Panc1 (cell line): Measurements from ENCODE around the gene AGAP1. TPM values are rescaled to one million over a fixed set of nuclear protein-coding genes. Genes with fewer than 3 reads are reported as not detected.

Source experiments
- ATAC-seq: fragments of 200-7000 bp; cut with Tn5 transposase; 2 replicates; pipeline ENCODE4 v1.9.1; 2020; ENCODE audit warnings: mild to moderate bottlenecking, moderate library complexity
- BruUV-seq: library from RNA; stranded (reverse); fragments of 400-500 nt; replicated peaks from 2 replicates; lab custom pipeline; 2021; lab: Mats Ljungman, UMichigan
- CTCF ChIA-PET: fragments of 300-600 bp; sonication (Branson Sonifier 250); formaldehyde crosslinking; loops from one replicate; lab custom pipeline; 2022; ENCODE audit warnings: antibody characterized with exemption; lab: Charles Lee
- POLR2A ChIA-PET: fragments of 300-600 bp; sonication (Branson Sonifier 250); formaldehyde crosslinking; loops from one replicate; lab custom pipeline; 2022; ENCODE audit warnings: antibody characterized with exemption; lab: Charles Lee
- DNase-seq: peaks from one replicate; pipeline ENCODE4 v3.0.0-alpha.2; 2010; ENCODE audit warnings: low read depth, low spot score
- H3K27ac ChIP-seq: 2 replicates; pipeline ENCODE4 v1.5.1; 2011; ENCODE audit warnings: mild to moderate bottlenecking, low read length, inconsistent platforms
- H3K27me3 ChIP-seq: fragments of 200-500 bp; sonication (Bioruptor generic); 2 replicates; pipeline ENCODE4 v1.6.0; 2014; ENCODE audit warnings: low read length, inconsistent platforms; ENCODE audit not compliant: control insufficient read depth, insufficient read depth
- H3K36me3 ChIP-seq: fragments of 200-500 bp; sonication (Bioruptor generic); 2 replicates; pipeline ENCODE4 v1.5.1; 2014; ENCODE audit warnings: inconsistent platforms, mild to moderate bottlenecking, low read length, moderate library complexity; ENCODE audit not compliant: control insufficient read depth, insufficient read depth
- H3K4me1 ChIP-seq: 2 replicates; pipeline ENCODE4 v1.5.1; 2011; ENCODE audit warnings: inconsistent platforms, mild to moderate bottlenecking, low read length, moderate library complexity; ENCODE audit not compliant: control insufficient read depth, insufficient read depth
- H3K4me3 ChIP-seq, 2 experiments: 2 replicates each; pipeline ENCODE4 v1.5.1; 2011 to 2012; ENCODE audit warnings: low read depth in 2 of 2, low read length in 2 of 2, mild to moderate bottlenecking in 2 of 2, inconsistent platforms in 1 of 2, moderate library complexity in 1 of 2
- H3K9me3 ChIP-seq: fragments of 200-500 bp; sonication (Bioruptor generic); 2 replicates; pipeline ENCODE4 v1.5.1; 2014; ENCODE audit warnings: low read depth, mild to moderate bottlenecking, inconsistent platforms, low read length, moderate library complexity; ENCODE audit not compliant: control insufficient read depth, insufficient read depth
- CTCF ChIP-seq: fragments of 450-650 bp; IDR thresholded peaks from 2 replicates; pipeline ENCODE4 v1.5.1; 2017; ENCODE audit warnings: mild to moderate bottlenecking
- POLR2AphosphoS5 ChIP-seq: IDR thresholded peaks from 2 replicates; pipeline ENCODE4 v1.6.1; 2012; ENCODE audit warnings: mild to moderate bottlenecking, low read depth, low read length, moderate library complexity
- SIN3A ChIP-seq: IDR thresholded peaks from 2 replicates; pipeline ENCODE4 v1.6.1; 2012; ENCODE audit warnings: low read depth, mild to moderate bottlenecking, low read length, moderate library complexity, borderline replicate concordance; ENCODE audit not compliant: insufficient read depth
- TCF7L2 ChIP-seq: IDR thresholded peaks from 2 replicates; pipeline ENCODE4 v1.6.1; 2011; ENCODE audit warnings: mild to moderate bottlenecking, low read depth, low read length, inconsistent platforms
- in situ Hi-C: cut with HindIII; loops from 2 replicates; pipeline ENCODE4 v1.10.0; 2016; ENCODE audit warnings: low sequenced_read_pairs, low pct_unique_long_range_greater_than_20kb
- intact Hi-C: fragments of 100-400 bp; cut with micrococcal nuclease; formaldehyde crosslinking; loops from one replicate; pipeline ENCODE4 v1.10.0; 2022; ENCODE audit not compliant: unreplicated experiment
- total RNA-seq: library from RNA; stranded (reverse); gene quantifications from one replicate; pipeline ENCODE4 v1.2.1, GENCODE V29; 2021; ENCODE audit not compliant: unreplicated experiment
- TF ChIP-seq, protein P1 (sequence below), 2 experiments: IDR thresholded peaks; 2 replicates each; pipeline ENCODE4 v1.6.1; 2011 to 2012; ENCODE audit warnings: low read depth in 2 of 2, control low read depth in 1 of 2, low read length in 1 of 2, mild to moderate bottlenecking in 1 of 2, moderate library complexity in 1 of 2; ENCODE audit not compliant: insufficient read depth in 1 of 2

The AGAP1 gene
- total RNA-seq, 1 experiment from 2014 or later, result 38.9 TPM

DNA sequence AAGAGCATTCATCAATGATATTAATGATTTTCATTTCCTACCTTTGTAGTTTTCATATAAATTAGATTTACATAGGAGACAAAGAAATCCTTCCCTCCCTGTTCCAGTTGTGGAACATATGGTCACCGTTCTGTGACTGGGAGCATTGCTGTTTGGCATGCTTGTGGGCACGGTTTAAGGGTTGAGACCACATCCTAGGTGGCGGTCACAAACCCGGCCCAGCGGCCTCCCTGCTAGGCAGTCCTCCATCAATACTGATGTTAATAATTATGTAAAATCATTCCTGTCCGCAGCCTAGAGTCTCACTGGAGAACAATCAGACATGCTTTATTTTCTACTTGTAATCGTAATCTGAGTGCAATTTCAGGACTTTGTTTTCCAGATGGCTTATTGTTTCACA is 117.9 kb downstream of the AGAP1 start:
- H3K27me3 ChIP-seq, result no peaks in the 10 kb centered on the region
- ChIA-PET CTCF (no interaction called here), POLR2A (no interaction called here)
- ATAC-seq, result no peak
- no peaks in the 10 kb centered on the region for H3K4me1 ChIP-seq
- BruUV-seq, result no TSS peak
- intact Hi-C loops (no loop called here), in situ Hi-C loops (no loop called here)
- no peaks in the 10 kb centered on the region for H3K9me3 ChIP-seq
- TF ChIP-seq CTCF (no peak), TCF7L2 (no peak), POLR2AphosphoS5 (no peak), SIN3A (no peak)
- TF ChIP-seq, protein P1, sequence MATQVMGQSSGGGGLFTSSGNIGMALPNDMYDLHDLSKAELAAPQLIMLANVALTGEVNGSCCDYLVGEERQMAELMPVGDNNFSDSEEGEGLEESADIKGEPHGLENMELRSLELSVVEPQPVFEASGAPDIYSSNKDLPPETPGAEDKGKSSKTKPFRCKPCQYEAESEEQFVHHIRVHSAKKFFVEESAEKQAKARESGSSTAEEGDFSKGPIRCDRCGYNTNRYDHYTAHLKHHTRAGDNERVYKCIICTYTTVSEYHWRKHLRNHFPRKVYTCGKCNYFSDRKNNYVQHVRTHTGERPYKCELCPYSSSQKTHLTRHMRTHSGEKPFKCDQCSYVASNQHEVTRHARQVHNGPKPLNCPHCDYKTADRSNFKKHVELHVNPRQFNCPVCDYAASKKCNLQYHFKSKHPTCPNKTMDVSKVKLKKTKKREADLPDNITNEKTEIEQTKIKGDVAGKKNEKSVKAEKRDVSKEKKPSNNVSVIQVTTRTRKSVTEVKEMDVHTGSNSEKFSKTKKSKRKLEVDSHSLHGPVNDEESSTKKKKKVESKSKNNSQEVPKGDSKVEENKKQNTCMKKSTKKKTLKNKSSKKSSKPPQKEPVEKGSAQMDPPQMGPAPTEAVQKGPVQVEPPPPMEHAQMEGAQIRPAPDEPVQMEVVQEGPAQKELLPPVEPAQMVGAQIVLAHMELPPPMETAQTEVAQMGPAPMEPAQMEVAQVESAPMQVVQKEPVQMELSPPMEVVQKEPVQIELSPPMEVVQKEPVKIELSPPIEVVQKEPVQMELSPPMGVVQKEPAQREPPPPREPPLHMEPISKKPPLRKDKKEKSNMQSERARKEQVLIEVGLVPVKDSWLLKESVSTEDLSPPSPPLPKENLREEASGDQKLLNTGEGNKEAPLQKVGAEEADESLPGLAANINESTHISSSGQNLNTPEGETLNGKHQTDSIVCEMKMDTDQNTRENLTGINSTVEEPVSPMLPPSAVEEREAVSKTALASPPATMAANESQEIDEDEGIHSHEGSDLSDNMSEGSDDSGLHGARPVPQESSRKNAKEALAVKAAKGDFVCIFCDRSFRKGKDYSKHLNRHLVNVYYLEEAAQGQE (IDR thresholded peaks at IDR 0.05; ENCODE audit: insufficient read depth in 1 of 2, low read depth in 2 of 2, low read length in 1 of 2), result no peak
- H3K4me3 ChIP-seq, result no peak overlapping the region
- no peak for DNase-seq
- H3K36me3 ChIP-seq, result no peaks in the 10 kb centered on the region
- H3K27ac ChIP-seq, result no peak overlapping the region

- in situ Hi-C loops, result no loop called here
- ChIA-PET CTCF (interaction anchor here (0.6 kb wide), 1 partner anchor 10 kb away, joined by 5 read pairs; no protein-coding TSS in a partner anchor), POLR2A (interaction anchor here (0.6 kb wide), 1 partner anchor 644 kb away, joined by 12 read pairs; no protein-coding TSS in a partner anchor)
- Histone ChIP-seq H3K36me3 (no peaks in the 10 kb centered on the region), H3K4me3 (no peak overlapping the region), H3K9me3 (no peaks in the 10 kb centered on the region), H3K27ac (no peak overlapping the region), H3K4me1 (no peaks in the 10 kb centered on the region), H3K27me3 (no peaks in the 10 kb centered on the region)
- TF ChIP-seq SIN3A, result no peak
- TF ChIP-seq, protein P1 (IDR thresholded peaks at IDR 0.05; ENCODE audit: insufficient read depth in 1 of 2, low read depth in 2 of 2, low read length in 1 of 2), result no peak
- no peak for TF ChIP-seq POLR2AphosphoS5
- TF ChIP-seq TCF7L2, result no peak
- no peak for TF ChIP-seq CTCF
- intact Hi-C loops, result no loop called here
- no peak for DNase-seq
- BruUV-seq, result no TSS peak
- no peak for ATAC-seq
Measured at GRCh38 chr2:235612181-235612950, 118.5 kb downstream of the AGAP1 start.
